ENCODE data around the gene LEMD3.

Gene LEMD3

GRCh38 chr12:65278576-65279368, 109.4 kb downstream of the LEMD3 start, which contains the start of gene MSRB3:
Gene MSRB3, plus strand, starts transcription at chr12:65278683. Its CDS starts 29,897 bp downstream, at chr12:65308580.
- H3K27ac ChIP-seq (ENCODE audit: low read depth, low read length) = no peak within 1 kb of the TSS
- no peaks in the 10 kb centered on the region for H4K20me1 ChIP-seq (ENCODE audit: control insufficient read depth, insufficient read depth, low read depth, low read length)
- peaks cover 44% of the 10 kb centered on the region for H3K27me3 ChIP-seq (ENCODE audit: control insufficient read depth, low read length)
- peak within 1 kb of the TSS; percentile 75 for H3K4me2 ChIP-seq (ENCODE audit: low read length)
- H3K4me1 ChIP-seq (ENCODE audit: control insufficient read depth, low read length) = peaks cover 13% of the 10 kb centered on the region
- H3K36me3 ChIP-seq (ENCODE audit: control insufficient read depth, low read length) = no peaks in the 10 kb centered on the region
- H3K79me2 ChIP-seq (ENCODE audit: control insufficient read depth, low read length) = no peaks in the 10 kb centered on the region
- TF ChIP-seq EZH2phosphoT487 (IDR thresholded peaks at IDR 0.05; ENCODE audit: borderline replicate concordance, low read length) = no peak
- TF ChIP-seq, protein P1, sequence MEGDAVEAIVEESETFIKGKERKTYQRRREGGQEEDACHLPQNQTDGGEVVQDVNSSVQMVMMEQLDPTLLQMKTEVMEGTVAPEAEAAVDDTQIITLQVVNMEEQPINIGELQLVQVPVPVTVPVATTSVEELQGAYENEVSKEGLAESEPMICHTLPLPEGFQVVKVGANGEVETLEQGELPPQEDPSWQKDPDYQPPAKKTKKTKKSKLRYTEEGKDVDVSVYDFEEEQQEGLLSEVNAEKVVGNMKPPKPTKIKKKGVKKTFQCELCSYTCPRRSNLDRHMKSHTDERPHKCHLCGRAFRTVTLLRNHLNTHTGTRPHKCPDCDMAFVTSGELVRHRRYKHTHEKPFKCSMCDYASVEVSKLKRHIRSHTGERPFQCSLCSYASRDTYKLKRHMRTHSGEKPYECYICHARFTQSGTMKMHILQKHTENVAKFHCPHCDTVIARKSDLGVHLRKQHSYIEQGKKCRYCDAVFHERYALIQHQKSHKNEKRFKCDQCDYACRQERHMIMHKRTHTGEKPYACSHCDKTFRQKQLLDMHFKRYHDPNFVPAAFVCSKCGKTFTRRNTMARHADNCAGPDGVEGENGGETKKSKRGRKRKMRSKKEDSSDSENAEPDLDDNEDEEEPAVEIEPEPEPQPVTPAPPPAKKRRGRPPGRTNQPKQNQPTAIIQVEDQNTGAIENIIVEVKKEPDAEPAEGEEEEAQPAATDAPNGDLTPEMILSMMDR (IDR thresholded peaks at IDR 0.05; ENCODE audit: low read depth, low read length, poor library complexity, severe bottlenecking) = no peak
- H3K9me2 ChIP-seq (replicated peaks; ENCODE audit: control insufficient read depth, low read length) = no peaks in the 10 kb centered on the region
- H3F3A ChIP-seq (ENCODE audit: control insufficient read depth, insufficient read depth) = no peaks in the 10 kb centered on the region
- peak within 1 kb of the TSS; percentile 71 for H3K4me3 ChIP-seq (ENCODE audit: low read length)
- H3K9me3 ChIP-seq (ENCODE audit: control insufficient read depth, insufficient read depth, low read length) = no peaks in the 10 kb centered on the region

GRCh38 chr12:65279369-65280112, 110.2 kb downstream of the LEMD3 start:
- H3K9me3 ChIP-seq (ENCODE audit: control insufficient read depth, insufficient read depth, low read length) = no peaks in the 10 kb centered on the region
- peaks cover 40% of the 10 kb centered on the region for H3K27me3 ChIP-seq (ENCODE audit: control insufficient read depth, low read length)
- TF ChIP-seq EZH2phosphoT487 (IDR thresholded peaks at IDR 0.05; ENCODE audit: borderline replicate concordance, low read length) = no peak
- TF ChIP-seq, protein P1 (IDR thresholded peaks at IDR 0.05; ENCODE audit: low read depth, low read length, poor library complexity, severe bottlenecking) = no peak
- H3K4me1 ChIP-seq (ENCODE audit: control insufficient read depth, low read length) = peaks cover 13% of the 10 kb centered on the region
- H3K4me3 ChIP-seq (ENCODE audit: low read length) = peak overlapping the region; percentile 71
- no peaks in the 10 kb centered on the region for H3F3A ChIP-seq (ENCODE audit: control insufficient read depth, insufficient read depth)
- H4K20me1 ChIP-seq (ENCODE audit: control insufficient read depth, insufficient read depth, low read depth, low read length) = no peaks in the 10 kb centered on the region
- peak overlapping the region; percentile 75 for H3K4me2 ChIP-seq (ENCODE audit: low read length)
- no peaks in the 10 kb centered on the region for H3K36me3 ChIP-seq (ENCODE audit: control insufficient read depth, low read length)
- H3K27ac ChIP-seq (ENCODE audit: low read depth, low read length) = no peak overlapping the region
- no peaks in the 10 kb centered on the region for H3K9me2 ChIP-seq (replicated peaks; ENCODE audit: control insufficient read depth, low read length)
- no peaks in the 10 kb centered on the region for H3K79me2 ChIP-seq (ENCODE audit: control insufficient read depth, low read length)

DNA sequence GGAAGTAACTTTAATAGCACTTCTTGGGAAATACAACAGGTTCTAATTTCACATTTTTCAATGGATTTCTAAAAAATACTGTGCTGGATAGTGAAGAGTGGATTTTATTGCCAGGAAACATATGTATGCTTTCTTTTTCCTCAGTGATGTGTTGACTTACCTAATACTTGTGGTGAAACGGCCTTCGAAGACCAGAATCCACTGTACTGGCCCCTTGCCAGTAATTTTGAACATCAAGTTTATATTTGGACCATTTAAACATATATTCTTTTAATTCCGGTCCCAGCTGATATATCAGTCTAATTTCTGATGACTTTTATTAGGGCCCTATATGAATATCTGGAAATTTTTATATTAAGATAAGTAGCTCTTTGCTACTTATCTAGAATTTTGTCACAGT, 110.9 kb downstream of the LEMD3 start:
- no peak overlapping the region for H3K4me3 ChIP-seq (ENCODE audit: low read length)
- no peak overlapping the region for H3K4me2 ChIP-seq (ENCODE audit: low read length)

More for the DNA sequence above, 110.9 kb downstream of the LEMD3 start:
- Histone ChIP-seq H3K4me1 (ENCODE audit: control insufficient read depth, low read length) (peaks cover 13% of the 10 kb centered on the region), H3K27me3 (ENCODE audit: control insufficient read depth, low read length) (peaks cover 36% of the 10 kb centered on the region), H3K79me2 (ENCODE audit: control insufficient read depth, low read length) (no peaks in the 10 kb centered on the region), H3K36me3 (ENCODE audit: control insufficient read depth, low read length) (no peaks in the 10 kb centered on the region), H3K9me3 (ENCODE audit: control insufficient read depth, insufficient read depth, low read length) (no peaks in the 10 kb centered on the region), H3K27ac (ENCODE audit: low read depth, low read length) (no peak overlapping the region), H3F3A (ENCODE audit: control insufficient read depth, insufficient read depth) (no peaks in the 10 kb centered on the region), H3K9me2 (replicated peaks; ENCODE audit: control insufficient read depth, low read length) (no peaks in the 10 kb centered on the region), H4K20me1 (ENCODE audit: control insufficient read depth, insufficient read depth, low read depth, low read length) (no peaks in the 10 kb centered on the region)
- TF ChIP-seq EZH2phosphoT487 (IDR thresholded peaks at IDR 0.05; ENCODE audit: borderline replicate concordance, low read length) = no peak
- TF ChIP-seq, protein P1 (IDR thresholded peaks at IDR 0.05; ENCODE audit: low read depth, low read length, poor library complexity, severe bottlenecking) = no peak

Measured in DOHH2 (cell line).